GM12878 (cell line): ENCODE results near the gene ERVH48-1. TPM values are rescaled to one million over a fixed set of nuclear protein-coding genes. Genes with fewer than 3 reads are reported as not detected.
"Not testable (repeated sequence)": the region's sequence is repeated elsewhere in the genome, so short reads cannot be mapped to it uniquely, and the experiment has no call there.

Experiments
- ATAC-seq: fragments of 200-7000 bp; cut with Tn5 transposase; 3 replicates; pipeline ENCODE4 v1.9.1; 2020; ENCODE audit warnings: mild to moderate bottlenecking, moderate library complexity
- BruUV-seq: library from RNA; stranded (reverse); fragments of 400-500 nt; replicated peaks from 2 replicates; lab custom pipeline; 2021; lab: Mats Ljungman, UMichigan
- CTCF ChIA-PET: fragments of 300-600 bp; sonication (Branson Sonifier 250); formaldehyde crosslinking; extraction: SDS; loops from one replicate; lab custom pipeline; 2021; ENCODE audit warnings: inconsistent platforms; lab: Yijun Ruan, JAX
- POLR2A ChIA-PET: fragments of 350-600 bp; formaldehyde crosslinking; extraction: SDS; loops from one replicate; lab custom pipeline; 2021; ENCODE audit warnings: inconsistent platforms; lab: Charles Lee
- RAD21 ChIA-PET: fragments of 300-600 bp; sonication (Branson Sonifier 250); formaldehyde crosslinking; loops from one replicate; lab custom pipeline; 2023; ENCODE audit warnings: antibody characterized with exemption; ENCODE audit not compliant: unreplicated experiment; lab: Charles Lee
- SMC1A ChIA-PET: fragments of 300-600 bp; sonication (Branson Sonifier 250); formaldehyde crosslinking; loops from one replicate; lab custom pipeline; 2023; ENCODE audit not compliant: unreplicated experiment, uncharacterized antibody; lab: Charles Lee
- DNase-seq: peaks from one replicate; pipeline ENCODE4 v3.0.0-alpha.2; 2011; ENCODE audit warnings: low read depth, low spot score
- FAIRE-seq: peaks from 3 replicates; lab custom pipeline; 2011; peaks lifted over from hg19 to GRCh38; lab: Jason Lieb, UNC
- H2AFZ ChIP-seq: 2 replicates; pipeline ENCODE4 v1.6.0; 2011; ENCODE audit warnings: low read depth, low read length, control low read depth; ENCODE audit not compliant: control insufficient read depth
- H3K27ac ChIP-seq: 2 replicates; pipeline ENCODE4 v1.5.1; 2011; ENCODE audit warnings: control low read depth; ENCODE audit not compliant: control insufficient read depth, insufficient read depth
- H3K27me3 ChIP-seq, 2 experiments: replicated peaks in 1 of 2; 2 replicates each; pipeline versions ENCODE4 v1.6.0 to v1.6.1; 2011; ENCODE audit warnings: low read length in 1 of 2; ENCODE audit not compliant: control insufficient read depth in 2 of 2, insufficient read depth in 2 of 2
- H3K36me3 ChIP-seq, 2 experiments: 2 replicates each; pipeline ENCODE4 v1.5.1; 2011; ENCODE audit warnings: low read length in 1 of 2; ENCODE audit not compliant: control insufficient read depth in 2 of 2, insufficient read depth in 2 of 2
- H3K4me1 ChIP-seq: 2 replicates; pipeline ENCODE4 v1.6.1; 2011; ENCODE audit warnings: mild to moderate bottlenecking, low read length, moderate library complexity, mixed read lengths; ENCODE audit not compliant: control insufficient read depth, insufficient read depth
- H3K4me2 ChIP-seq: 2 replicates; pipeline ENCODE4 v1.6.0; 2011; ENCODE audit warnings: control low read depth; ENCODE audit not compliant: control insufficient read depth, insufficient read depth
- H3K4me3 ChIP-seq: fragments of 200-600 bp; sonication (generic); 2 replicates; pipeline ENCODE4 v1.5.1; 2016
- H3K79me2 ChIP-seq: 2 replicates; pipeline ENCODE4 v1.6.0; 2011; ENCODE audit warnings: low read length; ENCODE audit not compliant: control insufficient read depth, insufficient read depth
- H3K9ac ChIP-seq: 2 replicates; pipeline ENCODE4 v1.8.0; 2011; ENCODE audit warnings: low read length, control low read depth, mixed read lengths; ENCODE audit not compliant: control insufficient read depth, insufficient read depth
- H3K9me3 ChIP-seq: replicated peaks from 3 replicates; pipeline ENCODE4 v1.5.1; 2011; ENCODE audit warnings: mild to moderate bottlenecking, low read length; ENCODE audit not compliant: control insufficient read depth, insufficient read depth
- H4K20me1 ChIP-seq: 2 replicates; pipeline ENCODE4 v1.6.0; 2011; ENCODE audit not compliant: control insufficient read depth, insufficient read depth
- CBFB ChIP-seq: IDR thresholded peaks from 2 replicates; pipeline ENCODE4 v1.6.1; 2016; ENCODE audit warnings: antibody characterized with exemption, low read depth
- IKZF1 ChIP-seq: fragments of 450-650 bp; conservative IDR thresholded peaks from 2 replicates; pipeline ENCODE4 v1.6.1; 2017; ENCODE audit warnings: antibody characterized with exemption, mild to moderate bottlenecking
- RAD51 ChIP-seq: fragments of 450-650 bp; IDR thresholded peaks from 2 replicates; pipeline ENCODE4 v1.6.1; 2016; ENCODE audit warnings: moderate library complexity, mild to moderate bottlenecking, inconsistent platforms
- WGBS: methylation state at CpG from one replicate; pipeline ENCODE4 v1.1.6; 2016; ENCODE audit warnings: low lambda C conversion rate; ENCODE audit not compliant: insufficient replicate concordance, insufficient coverage; ENCODE audit errors: missing lambda C conversion rate; 5-methylcytosine and 5-hydroxymethylcytosine counted together
- in situ Hi-C: fragments of 300-500 bp; cut with MboI; formaldehyde crosslinking; loops from 9 replicates; pipeline ENCODE4 v1.14.3; 2018; ENCODE audit warnings: mixed read lengths
- intact Hi-C: fragments of 100-400 bp; cut with micrococcal nuclease; formaldehyde crosslinking; loops from one replicate; pipeline ENCODE4 v1.14.2; 2022; ENCODE audit not compliant: unreplicated experiment
- polyA plus RNA-seq, 11 experiments: library from polyadenylated mRNA; depleted of rRNA in 4 of 11; unstranded in 6 of 11; stranded (reverse) in 5 of 11; fragments of >200 nt; fragmentation: Nextera tagmentation in 4 of 11; fragmentation: Illumina TruSeq in 1 of 11; extraction: Ambion mirVana in 4 of 11; extraction: Trizol in 1 of 11; gene quantifications; 1 replicate in 1 of 11; 2 replicates in 10 of 11; pipeline versions ENCODE4 v1.2.1 to v1.2.3, GENCODE V29; 2011 to 2016; ENCODE audit warnings: inconsistent platforms in 2 of 11, missing spikeins in 2 of 11, low read depth in 1 of 11
- total RNA-seq, 4 experiments: library from RNA; depleted of rRNA in 3 of 4; stranded (reverse); fragments of >200 nt in 3 of 4; fragmentation: Illumina TruSeq in 1 of 4; extraction: Trizol in 1 of 4; gene quantifications; 2 replicates each; pipeline versions ENCODE4 v1.2.1 to v1.2.3, GENCODE V29; 2013 to 2021

Gene ERVH48-1
- total and polyA plus RNA-seq, 10 of the 15 experiments (the other 5 are each of a cell fraction or from before 2014, with no cell fraction given), result 0.03 to 0.30 (median 0.13) TPM; not detected in 7

GRCh38 chr21:42927474-42928200, 2.2 kb upstream of the ERVH48-1 start:
- H3K27me3 ChIP-seq, H3K9ac ChIP-seq, H3K9me3 ChIP-seq, DNase-seq, ATAC-seq, SMC1A ChIA-PET, H3K27ac ChIP-seq, BruUV-seq, in situ Hi-C loops, POLR2A ChIA-PET, H2AFZ ChIP-seq, H4K20me1 ChIP-seq, H3K4me2 ChIP-seq, CTCF ChIA-PET, H3K79me2 ChIP-seq, FAIRE-seq, RAD21 ChIA-PET, H3K36me3 ChIP-seq, H3K4me3 ChIP-seq: not testable (repeated sequence)
- H3K4me1 ChIP-seq, result peaks cover 19% of the 10 kb centered on the region
- WGBS, result 88% methylated on average over 19 of the region's 23 CpGs
- intact Hi-C loops, result loop anchor here (10.0 kb wide), 1 partner anchor 727 kb away; the partner anchor contains the start of genes HSF2BP and RRP1B

DNA sequence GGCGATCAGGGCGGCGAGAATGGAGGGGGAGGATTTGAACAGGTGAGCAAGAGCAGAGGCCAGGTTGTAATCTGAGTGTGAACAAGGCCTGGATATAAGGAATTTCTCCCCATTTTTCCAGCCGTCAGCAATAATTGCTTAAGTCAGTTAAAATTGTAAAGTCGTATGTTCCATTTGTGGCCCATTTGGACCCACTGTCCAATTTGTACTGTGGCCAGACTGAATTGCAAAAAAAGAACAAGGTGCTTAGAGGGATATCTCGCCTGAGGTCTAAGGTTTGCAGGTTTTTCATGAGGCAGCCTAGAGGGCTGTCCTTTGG, 1.0 kb downstream of the ERVH48-1 start:
- Histone ChIP-seq H3K36me3 (no peaks in the 10 kb centered on the region), H3K4me1 (peaks cover 6% of the 10 kb centered on the region), H3K9ac (peak overlapping the region; percentile 49; the same call in 1 of the 2 replicates), H2AFZ (peak overlapping the region; percentile 81), H3K4me3 (no peak overlapping the region; the same call in 1 of the 2 replicates), H3K27me3 (no peaks in the 10 kb centered on the region), H4K20me1 (no peaks in the 10 kb centered on the region), H3K27ac (peak overlapping the region; percentile 49), H3K79me2 (no peaks in the 10 kb centered on the region), H3K9me3 (no peaks in the 10 kb centered on the region), H3K4me2 (peak overlapping the region; percentile 67; the same call in 1 of the 2 replicates)
- ChIA-PET CTCF (no interaction called here), RAD21 (no interaction called here), POLR2A (no interaction called here), SMC1A (no interaction called here)
- TSS peak; percentile 95 for BruUV-seq
- TF ChIP-seq IKZF1, result 0 out of 2 replicates have a peak, but pooled peaks have one; percentile 14
- no peak for TF ChIP-seq RAD51
- TF ChIP-seq CBFB, result peak; percentile 6; the same call in 1 of the 2 replicates
- 86% methylated on average over 6 of the region's 6 CpGs for WGBS
- no peak for FAIRE-seq
- no peak for ATAC-seq
- DNase-seq, result no peak
- intact Hi-C loops (loop anchor here (10.0 kb wide), 1 partner anchor 730 kb away; the partner anchor contains the start of genes HSF2BP and RRP1B), in situ Hi-C loops (no loop called here)
